SK-N-MC (cell line): ENCODE measurements around the gene NFIB.

ENCODE experiments used
- EZH2 ChIP-seq: fragments of 200-600 bp; sonication (generic); IDR thresholded peaks from one replicate; pipeline ENCODE4 v1.6.1; 2017; ENCODE audit warnings: antibody characterized with exemption
- POLR2AphosphoS5 ChIP-seq: IDR thresholded peaks from 2 replicates; pipeline ENCODE4 v1.6.1; 2012; ENCODE audit warnings: mild to moderate bottlenecking, low read depth, low read length, borderline replicate concordance

DNA sequence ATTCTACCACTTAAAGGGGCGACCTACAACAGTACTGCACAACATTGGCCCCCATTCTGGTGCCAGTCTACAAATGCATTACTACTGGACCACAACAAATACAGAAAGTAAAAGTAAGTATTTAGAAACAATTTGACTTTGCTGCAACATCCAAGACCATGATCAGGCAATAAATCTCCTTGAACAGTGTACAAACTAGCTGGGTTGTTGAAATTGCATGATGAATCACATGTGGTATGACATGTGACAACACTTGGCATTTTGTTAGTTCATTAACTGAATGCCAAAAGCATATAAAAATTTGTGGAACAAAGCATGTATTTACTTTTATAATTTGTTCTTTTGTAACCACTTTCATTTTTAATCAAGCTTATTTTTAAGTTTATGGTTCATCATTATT, 270.5 kb downstream of the NFIB start:
- TF ChIP-seq POLR2AphosphoS5 (no peak), EZH2 (no peak)
